GM13976 (cell line): ENCODE results near the gene TMEM255B.

ENCODE experiments used
- DNase-seq: peaks from one replicate; pipeline ENCODE4 v3.0.0; 2012; ENCODE audit warnings: low spot score
- in situ Hi-C: fragments of 300-500 bp; cut with MboI; formaldehyde crosslinking; loops from one replicate; pipeline ENCODE4 v1.12.0; 2022; ENCODE audit warnings: low sequenced_read_pairs, mixed read lengths, inconsistent platforms; ENCODE audit not compliant: unreplicated experiment
- TF ChIP-seq, protein P1 (sequence below): IDR thresholded peaks from 2 replicates; pipeline ENCODE4 v1.5.1; 2012; ENCODE audit warnings: borderline replicate concordance, mild to moderate bottlenecking; ENCODE audit not compliant: insufficient read depth; ENCODE audit errors: extremely low read depth, missing control alignments, control extremely low read depth

Gene TMEM255B

GRCh38 chr13:113863524-113864272, 104.7 kb downstream of the TMEM255B start, which contains the start of gene GAS6:
Gene GAS6, minus strand, starts transcription at chr13:113864076. Its CDS starts 156 bp downstream, at chr13:113863920.
- peak; percentile 70 for DNase-seq
- in situ Hi-C loops: no loop called here
- TF ChIP-seq, protein P1, sequence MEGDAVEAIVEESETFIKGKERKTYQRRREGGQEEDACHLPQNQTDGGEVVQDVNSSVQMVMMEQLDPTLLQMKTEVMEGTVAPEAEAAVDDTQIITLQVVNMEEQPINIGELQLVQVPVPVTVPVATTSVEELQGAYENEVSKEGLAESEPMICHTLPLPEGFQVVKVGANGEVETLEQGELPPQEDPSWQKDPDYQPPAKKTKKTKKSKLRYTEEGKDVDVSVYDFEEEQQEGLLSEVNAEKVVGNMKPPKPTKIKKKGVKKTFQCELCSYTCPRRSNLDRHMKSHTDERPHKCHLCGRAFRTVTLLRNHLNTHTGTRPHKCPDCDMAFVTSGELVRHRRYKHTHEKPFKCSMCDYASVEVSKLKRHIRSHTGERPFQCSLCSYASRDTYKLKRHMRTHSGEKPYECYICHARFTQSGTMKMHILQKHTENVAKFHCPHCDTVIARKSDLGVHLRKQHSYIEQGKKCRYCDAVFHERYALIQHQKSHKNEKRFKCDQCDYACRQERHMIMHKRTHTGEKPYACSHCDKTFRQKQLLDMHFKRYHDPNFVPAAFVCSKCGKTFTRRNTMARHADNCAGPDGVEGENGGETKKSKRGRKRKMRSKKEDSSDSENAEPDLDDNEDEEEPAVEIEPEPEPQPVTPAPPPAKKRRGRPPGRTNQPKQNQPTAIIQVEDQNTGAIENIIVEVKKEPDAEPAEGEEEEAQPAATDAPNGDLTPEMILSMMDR: no peak

DNA sequence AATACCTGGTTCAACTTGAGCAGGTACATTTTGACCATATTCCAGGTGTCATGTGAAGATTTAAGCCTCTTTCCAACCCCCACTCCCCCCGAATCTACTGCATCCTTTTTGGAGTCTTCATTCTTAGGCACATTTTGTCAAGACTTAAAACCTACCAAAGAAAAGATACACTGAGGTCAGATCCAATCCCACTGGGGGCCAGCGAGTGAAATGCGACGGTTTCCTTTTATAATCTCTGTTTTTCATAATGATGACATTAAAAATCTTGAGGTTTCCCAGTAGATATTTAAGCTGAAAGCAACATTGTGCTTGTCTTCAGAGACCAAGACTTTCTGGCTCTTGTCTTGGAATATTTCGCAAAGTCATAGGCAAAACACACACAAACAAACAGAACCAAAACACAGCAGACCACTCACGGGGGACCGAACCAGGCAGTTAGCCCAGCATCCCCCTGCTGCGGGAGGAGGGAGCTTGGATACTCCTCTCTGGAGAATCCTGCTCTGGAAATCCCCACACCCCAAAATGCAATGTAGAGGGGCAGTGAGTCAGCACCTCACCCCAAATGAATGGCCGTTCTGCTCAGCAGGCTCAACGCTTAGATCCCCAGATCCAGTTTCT, 105.4 kb downstream of the TMEM255B start:
- no peak for DNase-seq

GRCh38 chr13:113865427-113865826, 106.4 kb downstream of the TMEM255B start:
- DNase-seq: no peak
- TF ChIP-seq, protein P1: no peak
- in situ Hi-C loops: no loop called here

More for the DNA sequence above, 105.4 kb downstream of the TMEM255B start:
- in situ Hi-C loops: no loop called here
- TF ChIP-seq, protein P1: no peak
